HTERT RPE-1 (cell line): ENCODE data around the gene FOXO6.

Experiments
- in situ Hi-C: fragments of 300-500 bp; cut with MboI; formaldehyde crosslinking; loops from 4 replicates; pipeline ENCODE4 v1.14.3; 2020; ENCODE audit warnings: low sequenced_read_pairs

Gene FOXO6

DNA sequence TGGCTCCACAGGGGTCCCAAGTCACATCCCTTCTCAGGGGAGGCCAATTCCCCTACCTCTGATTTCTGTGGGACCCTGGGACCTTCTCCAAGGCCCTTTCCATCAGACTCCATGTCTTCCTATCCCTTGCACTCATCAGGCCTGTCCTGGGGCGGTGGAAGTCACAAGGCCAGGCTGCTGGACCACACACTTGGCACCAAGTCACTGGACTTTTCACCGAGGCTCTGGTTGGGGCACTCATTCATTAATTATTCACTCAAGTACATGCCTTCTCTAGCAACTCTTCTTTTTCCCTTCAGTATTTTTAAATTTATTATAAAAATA, 11.2 kb upstream of the FOXO6 start:
- in situ Hi-C loops, result no loop called here

- in situ Hi-C loops, result no loop called here
These were observed 9.7 kb upstream of the FOXO6 start for GRCh38 chr1:41351262-41352151.

DNA sequence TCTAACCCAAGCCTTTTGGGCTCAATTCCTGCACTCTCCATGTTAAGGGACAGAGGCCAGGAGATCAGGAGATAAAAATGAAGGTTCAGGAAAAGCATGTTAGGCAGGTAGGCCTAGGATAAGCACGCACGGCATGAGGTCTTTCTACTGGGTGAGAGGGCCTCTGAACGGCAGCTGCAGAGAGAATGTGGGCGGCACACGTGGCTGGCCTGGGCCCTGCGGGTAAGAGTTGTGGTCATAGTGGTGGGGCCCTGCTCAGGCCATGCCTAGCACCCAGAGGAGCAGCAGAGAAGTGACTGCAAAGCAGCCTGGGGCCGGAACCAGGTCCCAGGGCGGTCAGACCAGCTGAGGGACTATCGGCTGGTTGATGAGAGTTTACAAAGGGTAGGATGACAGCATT, 7.5 kb upstream of the FOXO6 start:
- in situ Hi-C loops, result no loop called here

DNA sequence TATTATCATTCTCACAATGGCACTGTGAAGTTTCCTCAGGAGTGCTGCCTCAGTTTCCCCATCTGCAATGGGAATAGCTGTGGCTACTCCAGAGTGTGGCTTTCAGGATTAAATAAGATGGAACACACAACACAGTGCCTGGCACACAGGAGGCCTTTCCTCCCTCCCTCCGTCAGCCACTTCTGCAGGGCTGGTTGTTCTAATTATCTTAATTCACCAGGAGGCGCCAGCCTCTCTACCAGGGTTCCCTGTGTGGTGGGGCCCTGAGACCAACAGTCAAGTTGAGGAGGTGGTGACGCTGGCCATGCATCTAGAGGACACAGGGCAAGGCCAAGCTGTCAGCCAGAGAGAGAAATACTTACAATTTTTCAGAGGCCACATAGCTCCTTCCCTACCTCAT, 6.3 kb upstream of the FOXO6 start:
- in situ Hi-C loops, result no loop called here

GRCh38 chr1:41355356-41355755, 5.9 kb upstream of the FOXO6 start:
- in situ Hi-C loops, result no loop called here

DNA sequence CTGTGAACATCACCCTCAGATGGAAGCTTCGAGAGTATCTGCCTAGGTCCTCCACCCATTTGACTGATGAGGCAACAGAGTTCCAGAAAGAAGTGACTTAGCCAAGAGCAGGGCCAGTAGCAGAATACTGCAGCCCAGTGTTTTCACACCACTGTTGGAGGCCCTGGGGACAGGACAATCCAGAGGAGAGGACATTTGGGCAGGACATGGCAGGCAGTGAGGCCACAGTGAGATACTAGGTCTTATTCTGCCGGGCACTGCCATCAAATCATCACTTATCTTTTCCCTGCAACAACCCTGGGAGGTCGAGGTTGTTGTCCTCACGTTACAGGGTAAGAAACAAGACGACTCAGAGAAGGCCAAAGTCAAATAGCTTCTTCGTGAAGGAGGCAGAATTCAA, 5.5 kb upstream of the FOXO6 start:
- in situ Hi-C loops, result no loop called here

DNA sequence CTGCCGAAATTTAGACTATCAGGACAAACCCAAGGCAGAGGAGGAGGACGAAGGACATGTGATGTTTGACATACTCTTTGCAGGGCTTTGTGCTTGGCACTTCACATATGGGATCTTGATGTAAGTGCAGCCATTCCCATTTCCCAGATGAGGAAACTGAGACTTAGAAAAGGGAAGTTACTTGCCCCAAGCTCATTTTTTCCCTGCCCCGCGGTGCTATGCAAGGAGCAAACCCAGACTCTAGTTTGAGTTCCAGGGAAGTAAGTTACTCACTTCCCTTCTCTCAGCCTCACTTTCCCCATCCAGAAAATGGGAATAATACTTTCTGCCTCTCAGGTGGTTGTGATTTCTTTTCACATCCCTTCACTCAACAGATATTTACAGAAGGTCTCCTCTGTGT, 4.5 kb upstream of the FOXO6 start:
- in situ Hi-C loops, result no loop called here

- in situ Hi-C loops, result no loop called here
These were observed 3.7 kb upstream of the FOXO6 start for GRCh38 chr1:41357451-41358101.

DNA sequence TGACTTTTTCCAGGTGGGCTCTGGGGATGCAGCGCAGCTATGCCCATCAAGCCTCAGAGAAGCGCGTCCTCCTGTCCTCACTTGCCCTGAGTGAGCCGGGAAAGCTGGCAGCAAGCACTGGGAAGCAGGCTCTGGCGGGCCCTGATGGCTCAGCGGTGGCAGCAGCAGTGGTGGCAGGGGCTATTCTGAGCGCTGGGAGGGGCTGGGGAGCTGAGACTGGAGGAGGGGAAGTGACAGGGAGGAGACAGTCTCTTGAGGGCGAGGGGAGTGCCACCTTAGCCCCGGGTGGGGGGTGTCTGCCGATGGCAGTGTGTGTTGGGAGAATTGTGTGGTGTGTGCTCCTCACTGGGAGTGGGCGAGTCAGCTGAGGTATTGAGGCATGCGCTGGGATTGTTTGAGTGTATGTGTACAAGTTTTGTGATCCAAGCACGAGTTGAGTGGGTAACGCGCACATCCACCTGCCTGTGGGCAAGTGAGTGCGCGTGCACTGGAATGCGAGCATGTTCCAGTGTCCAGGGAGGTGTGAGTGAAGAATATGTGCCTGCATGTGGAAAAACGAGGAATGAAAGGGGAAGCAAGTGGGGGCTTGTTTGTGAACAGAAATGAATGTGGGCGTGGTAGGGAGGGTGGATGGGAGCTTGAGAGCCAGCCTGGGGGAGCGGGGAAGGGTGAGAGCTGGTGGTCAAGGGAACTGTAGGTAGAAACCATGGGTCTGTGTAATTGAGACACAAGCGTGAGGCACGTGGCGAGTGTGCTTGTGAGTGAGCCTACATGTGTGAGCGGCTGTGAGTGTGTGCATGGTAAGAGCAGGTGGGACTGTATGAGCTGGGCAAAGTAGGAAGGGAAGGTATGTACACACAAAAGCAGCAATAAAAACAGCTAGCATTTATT, 2.9 kb upstream of the FOXO6 start:
- in situ Hi-C loops, result no loop called here

DNA sequence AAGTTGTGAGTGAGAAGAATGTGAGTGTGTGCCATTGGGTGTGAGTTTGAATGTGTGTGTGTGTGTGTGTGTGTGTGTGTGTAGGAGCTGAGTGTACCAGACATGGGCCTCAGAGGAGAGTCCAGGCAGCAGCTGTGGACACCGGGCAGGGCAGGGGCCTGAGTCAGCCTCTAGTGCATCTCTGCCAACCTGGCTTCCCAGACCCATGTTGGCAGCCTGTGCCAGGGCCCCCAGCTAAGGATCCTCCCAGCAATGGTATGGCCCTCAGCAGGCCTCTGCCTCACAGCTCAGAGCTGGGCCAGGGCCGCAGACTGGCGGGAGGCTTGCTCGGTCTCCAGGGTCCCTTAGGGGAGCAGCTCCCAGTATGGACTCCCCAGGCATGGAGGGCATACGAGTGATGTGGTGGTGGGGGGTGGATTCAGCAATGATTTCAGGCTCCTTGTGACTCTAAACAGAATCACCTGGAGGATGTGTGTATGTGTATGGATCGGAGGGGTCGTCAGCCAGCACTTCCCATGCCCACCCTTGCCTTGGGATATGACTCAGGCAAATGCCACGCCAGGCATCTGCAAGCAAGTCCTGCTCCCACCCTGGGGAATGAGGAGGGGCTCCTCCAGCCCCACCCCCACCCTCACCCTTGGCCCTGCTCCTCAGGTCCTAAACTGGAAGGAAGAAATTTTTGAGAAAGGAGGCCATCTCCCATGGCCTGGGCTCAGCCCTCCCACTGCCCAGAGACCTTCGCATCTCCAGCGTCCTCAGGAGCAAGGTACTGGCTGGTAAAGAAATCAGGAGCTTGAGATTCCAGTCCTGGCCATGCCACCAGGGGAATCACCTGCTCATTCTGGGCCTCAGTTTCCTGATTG, 1.8 kb upstream of the FOXO6 start:
- in situ Hi-C loops, result no loop called here

GRCh38 chr1:41360074-41360785, 1.0 kb upstream of the FOXO6 start:
- in situ Hi-C loops, result no loop called here

DNA sequence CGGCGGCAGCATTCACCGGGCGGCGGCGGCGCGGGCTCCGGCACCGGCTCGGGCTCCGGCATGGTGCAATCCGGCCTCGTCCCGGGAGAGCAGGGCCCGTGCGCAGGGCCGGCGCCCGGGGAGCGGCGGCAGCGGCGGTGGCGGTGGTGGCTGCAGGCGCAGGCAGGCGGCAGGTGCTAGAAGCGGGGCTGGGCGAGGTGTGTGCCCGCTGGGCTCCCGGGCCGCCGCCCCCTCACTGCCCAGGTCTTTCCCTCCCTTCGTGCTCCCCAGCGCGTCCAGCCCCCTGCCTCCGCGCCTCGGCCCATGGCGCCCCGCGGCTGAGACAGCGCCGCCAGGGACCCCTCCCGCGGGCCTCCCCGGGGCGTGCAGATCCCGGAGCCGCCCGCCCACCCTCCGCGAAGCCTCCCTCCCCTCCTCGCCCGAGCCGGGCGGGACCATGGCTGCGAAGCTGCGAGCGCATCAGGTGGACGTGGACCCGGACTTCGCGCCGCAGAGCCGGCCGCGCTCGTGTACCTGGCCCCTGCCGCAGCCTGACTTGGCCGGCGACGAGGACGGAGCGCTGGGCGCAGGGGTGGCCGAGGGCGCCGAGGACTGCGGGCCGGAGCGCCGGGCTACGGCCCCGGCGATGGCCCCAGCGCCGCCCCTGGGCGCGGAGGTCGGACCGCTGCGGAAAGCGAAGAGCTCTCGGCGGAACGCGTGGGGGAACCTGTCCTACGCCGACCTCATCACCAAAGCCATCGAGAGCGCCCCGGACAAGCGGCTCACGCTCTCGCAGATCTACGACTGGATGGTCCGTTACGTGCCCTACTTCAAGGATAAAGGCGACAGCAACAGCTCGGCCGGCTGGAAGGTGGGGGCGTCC, 492 bp downstream of the FOXO6 start:
- in situ Hi-C loops, result no loop called here

GRCh38 chr1:41362357-41362721, 1.1 kb downstream of the FOXO6 start:
- in situ Hi-C loops, result no loop called here

DNA sequence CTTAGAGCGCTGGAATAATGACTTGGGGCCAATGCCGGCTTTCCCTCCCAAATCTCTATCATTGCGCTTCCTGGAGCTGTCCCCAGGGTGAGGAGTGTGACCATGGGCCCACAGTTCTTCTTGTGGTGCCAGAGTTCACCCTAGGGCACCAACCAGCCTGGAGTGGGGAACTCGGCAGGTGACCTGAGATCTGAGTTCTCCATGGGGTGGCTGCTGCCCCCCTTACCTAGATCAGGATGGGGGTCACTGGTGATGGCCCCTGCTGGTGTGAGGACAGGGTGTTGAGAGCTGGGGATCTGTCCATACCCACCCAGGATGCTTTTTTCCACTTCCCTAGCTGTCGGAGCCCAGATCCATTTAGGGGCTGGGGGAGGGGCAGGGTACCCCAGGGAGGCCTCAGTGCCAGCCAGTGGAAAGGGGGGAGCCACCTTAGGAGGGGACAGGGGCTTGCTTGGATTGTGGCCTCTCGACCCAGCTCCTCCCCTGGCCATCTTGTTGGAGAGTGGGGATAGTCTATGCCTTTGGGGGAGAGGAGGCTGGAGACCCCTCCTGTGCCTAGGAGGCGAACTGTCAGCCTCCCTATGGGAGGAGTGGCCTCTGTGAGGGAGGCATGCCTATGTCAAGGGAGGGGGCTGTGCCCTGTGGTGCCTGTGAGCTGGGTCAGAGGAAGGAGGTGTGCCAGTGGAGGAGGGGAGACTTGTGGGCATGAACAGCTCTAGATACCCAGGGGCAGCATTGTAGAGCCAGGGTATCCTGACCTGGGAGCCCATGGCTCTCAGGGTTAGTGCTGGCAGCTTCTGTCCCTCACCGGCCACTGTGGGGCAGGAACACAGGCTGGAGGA, 1.7 kb downstream of the FOXO6 start:
- in situ Hi-C loops, result no loop called here

DNA sequence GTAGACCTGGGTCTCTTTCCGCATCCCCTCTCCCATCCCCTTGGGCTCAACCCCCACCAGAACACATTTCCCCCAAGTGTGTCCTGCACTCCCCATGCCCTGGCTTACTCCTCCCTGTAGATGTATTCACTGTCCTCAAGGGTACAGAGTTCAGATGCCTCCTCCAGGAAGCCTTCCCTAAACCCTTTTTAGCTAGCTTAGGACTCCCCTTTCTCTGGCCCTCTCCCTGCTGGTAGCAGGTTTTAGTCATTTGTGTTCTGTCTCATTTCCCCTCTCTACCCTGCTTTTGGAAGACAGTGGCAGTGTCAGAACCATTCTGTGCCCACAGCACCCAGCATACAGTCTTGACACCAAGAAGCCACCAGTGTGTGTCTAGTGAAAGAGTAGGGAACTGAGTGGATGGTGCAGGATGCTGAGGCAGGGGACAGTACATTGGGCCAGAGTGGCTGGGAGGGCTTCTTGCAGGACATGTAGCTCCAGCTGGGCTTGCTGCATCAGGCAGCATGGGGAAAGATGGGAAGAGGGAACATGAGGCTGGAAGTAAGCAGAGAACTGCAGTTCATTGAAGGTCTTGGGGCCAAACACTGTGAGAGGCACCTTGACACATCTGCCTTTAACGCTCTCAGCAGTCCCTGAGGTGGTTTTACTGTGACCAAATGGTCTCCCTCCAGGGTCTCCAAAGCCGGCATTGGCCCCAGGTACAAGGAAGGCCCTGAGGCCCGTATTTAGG, 2.5 kb downstream of the FOXO6 start:
- in situ Hi-C loops, result no loop called here

DNA sequence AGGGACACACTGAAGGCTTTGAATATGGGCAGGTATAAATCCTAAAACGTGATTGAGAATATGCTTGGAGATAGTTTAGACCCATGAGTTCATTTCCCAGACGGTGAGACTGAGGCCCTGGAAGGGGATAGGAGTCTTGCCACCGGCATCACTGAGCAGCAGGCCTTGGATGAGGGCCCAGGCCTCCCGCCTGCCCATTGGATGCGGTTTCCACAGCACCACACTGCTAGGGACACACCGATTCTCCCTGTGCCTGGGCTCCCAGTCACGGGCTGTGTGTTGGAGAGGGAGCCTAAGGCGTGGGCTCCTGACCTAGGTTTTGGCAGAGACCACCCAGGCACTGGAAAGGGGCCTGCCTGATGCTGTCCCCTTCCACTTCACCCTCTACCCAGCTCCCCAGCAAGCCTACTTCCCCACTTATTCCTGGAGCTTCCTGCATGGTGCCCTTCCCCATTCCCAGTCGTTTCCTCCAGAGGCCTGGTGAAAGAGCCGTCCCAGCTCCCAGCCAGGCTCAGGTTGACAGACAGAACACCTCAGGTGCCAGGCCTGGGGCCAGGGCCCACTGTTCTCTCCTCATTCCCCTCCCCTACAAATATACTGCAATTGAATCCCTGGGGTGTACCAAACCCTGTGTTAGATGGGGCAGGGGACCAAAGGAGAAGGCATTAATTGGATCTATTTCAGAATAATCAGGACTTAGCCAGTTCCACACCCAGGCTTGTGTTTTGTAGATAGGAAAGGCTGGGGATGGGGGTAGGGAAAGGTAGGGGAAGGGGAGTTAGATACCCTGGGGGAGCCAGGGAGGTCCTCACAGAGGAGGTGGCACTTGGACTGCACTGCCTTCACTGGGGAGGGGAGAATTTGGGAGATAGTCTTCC, 3.4 kb downstream of the FOXO6 start:
- in situ Hi-C loops, result no loop called here

- in situ Hi-C loops, result no loop called here
These were observed 4.0 kb downstream of the FOXO6 start for GRCh38 chr1:41365320-41365633.
